BLaER1 (cell line): ENCODE results near the gene PIGR.
A peak's percentile ranks its signal among the peaks of the same experiment; 100 is the strongest.

Experiments used
- H3K27ac ChIP-seq: shearing (Covaris generic); formaldehyde crosslinking; 2 replicates; pipeline ENCODE4 v1.8.1; 2022
- H3K27me3 ChIP-seq: shearing (Covaris generic); formaldehyde crosslinking; 2 replicates; pipeline ENCODE4 v1.8.1; 2022
- H3K36me3 ChIP-seq: shearing (Covaris generic); formaldehyde crosslinking; 2 replicates; pipeline ENCODE4 v1.8.1; 2022
- H3K4me1 ChIP-seq: shearing (Covaris generic); formaldehyde crosslinking; 2 replicates; pipeline ENCODE4 v1.8.1; 2022
- H3K4me2 ChIP-seq: shearing (Covaris generic); formaldehyde crosslinking; 2 replicates; pipeline ENCODE4 v1.8.1; 2022
- H3K4me3 ChIP-seq: shearing (Covaris generic); formaldehyde crosslinking; 2 replicates; pipeline ENCODE4 v1.8.1; 2022
- H3K9ac ChIP-seq: shearing (Covaris generic); formaldehyde crosslinking; 2 replicates; pipeline ENCODE4 v1.8.1; 2022
- H3K9me3 ChIP-seq: shearing (Covaris generic); formaldehyde crosslinking; 2 replicates; pipeline ENCODE4 v1.8.1; 2022
- H4K20me1 ChIP-seq: shearing (Covaris generic); formaldehyde crosslinking; 2 replicates; pipeline ENCODE4 v1.8.1; 2022
- Cebpa-rat ChIP-seq: shearing (Covaris generic); IDR thresholded peaks from 2 replicates; pipeline ENCODE4 v1.8.1; 2022

The PIGR gene

GRCh38 chr1:206946261-206946660 is at the start of gene PIGR:
Gene PIGR, minus strand, starts transcription at chr1:206946466. Its CDS starts 5,935 bp downstream, at chr1:206940531.
- no peak within 1 kb of the TSS for H3K27ac ChIP-seq
- H3K9me3 ChIP-seq: no peaks in the 10 kb centered on the region; the same call in 1 of the 2 replicates
- H3K4me2 ChIP-seq: no peak within 1 kb of the TSS
- H4K20me1 ChIP-seq: no peaks in the 10 kb centered on the region
- no peaks in the 10 kb centered on the region for H3K36me3 ChIP-seq
- H3K4me3 ChIP-seq: no peak within 1 kb of the TSS
- no peaks in the 10 kb centered on the region for H3K27me3 ChIP-seq
- H3K4me1 ChIP-seq: peaks cover 41% of the 10 kb centered on the region
- no peak for TF ChIP-seq Cebpa-rat
- no peak within 1 kb of the TSS for H3K9ac ChIP-seq

- Histone ChIP-seq H3K9me3 (no peaks in the 10 kb centered on the region), H3K36me3 (no peaks in the 10 kb centered on the region), H3K27me3 (no peaks in the 10 kb centered on the region), H3K9ac (no peak overlapping the region), H4K20me1 (no peaks in the 10 kb centered on the region), H3K4me1 (no peaks in the 10 kb centered on the region), H3K4me3 (no peak overlapping the region), H3K27ac (no peak overlapping the region), H3K4me2 (no peak overlapping the region)
- no peak for TF ChIP-seq Cebpa-rat
Measured at GRCh38 chr1:206992790-206993189, 46.5 kb upstream of the PIGR start.

- Histone ChIP-seq H3K36me3 (no peaks in the 10 kb centered on the region), H3K9ac (no peak overlapping the region), H3K27ac (no peak overlapping the region), H4K20me1 (no peaks in the 10 kb centered on the region), H3K27me3 (no peaks in the 10 kb centered on the region), H3K9me3 (no peaks in the 10 kb centered on the region), H3K4me1 (no peaks in the 10 kb centered on the region), H3K4me2 (no peak overlapping the region), H3K4me3 (no peak overlapping the region)
- no peak for TF ChIP-seq Cebpa-rat
Measured at GRCh38 chr1:206987873-206988272, 41.6 kb upstream of the PIGR start.

- H4K20me1 ChIP-seq: no peaks in the 10 kb centered on the region
- no peaks in the 10 kb centered on the region for H3K4me1 ChIP-seq
- H3K36me3 ChIP-seq: no peaks in the 10 kb centered on the region
- H3K4me3 ChIP-seq: no peak overlapping the region
- no peaks in the 10 kb centered on the region for H3K27me3 ChIP-seq
- no peak overlapping the region for H3K4me2 ChIP-seq
- no peaks in the 10 kb centered on the region for H3K9me3 ChIP-seq
- H3K9ac ChIP-seq: no peak overlapping the region
- H3K27ac ChIP-seq: no peak overlapping the region
- TF ChIP-seq Cebpa-rat: no peak
Measured at GRCh38 chr1:206986885-206987284, 40.6 kb upstream of the PIGR start.

- H3K36me3 ChIP-seq: no peaks in the 10 kb centered on the region
- H3K4me3 ChIP-seq: no peak overlapping the region
Measured at GRCh38 chr1:206986402-206986801, 40.1 kb upstream of the PIGR start.

GRCh38 chr1:206985162-206985749 is 39.0 kb upstream of the PIGR start:
- TF ChIP-seq Cebpa-rat: no peak

More at GRCh38 chr1:206986402-206986801, 40.1 kb upstream of the PIGR start:
- Histone ChIP-seq H3K27ac (no peak overlapping the region), H3K9me3 (no peaks in the 10 kb centered on the region), H3K9ac (no peak overlapping the region), H3K4me2 (no peak overlapping the region), H3K4me1 (no peaks in the 10 kb centered on the region), H3K27me3 (no peaks in the 10 kb centered on the region), H4K20me1 (no peaks in the 10 kb centered on the region)
- TF ChIP-seq Cebpa-rat: no peak

GRCh38 chr1:206982216-206982615 is 36.0 kb upstream of the PIGR start:
- Histone ChIP-seq H3K9ac (no peak overlapping the region), H3K4me3 (no peak overlapping the region), H3K9me3 (no peaks in the 10 kb centered on the region), H3K27me3 (no peaks in the 10 kb centered on the region), H3K4me2 (no peak overlapping the region), H3K27ac (no peak overlapping the region), H3K4me1 (peaks cover 16% of the 10 kb centered on the region), H3K36me3 (no peaks in the 10 kb centered on the region), H4K20me1 (no peaks in the 10 kb centered on the region)
- TF ChIP-seq Cebpa-rat: no peak

More at GRCh38 chr1:206985162-206985749, 39.0 kb upstream of the PIGR start:
- Histone ChIP-seq H3K9ac (no peak overlapping the region), H3K4me3 (no peak overlapping the region), H3K9me3 (no peaks in the 10 kb centered on the region), H3K4me2 (no peak overlapping the region), H3K4me1 (peaks cover 8% of the 10 kb centered on the region), H3K27me3 (no peaks in the 10 kb centered on the region), H3K27ac (no peak overlapping the region), H3K36me3 (no peaks in the 10 kb centered on the region), H4K20me1 (no peaks in the 10 kb centered on the region)

- H3K9me3 ChIP-seq: no peaks in the 10 kb centered on the region
- no peak overlapping the region for H3K4me3 ChIP-seq
- H3K27me3 ChIP-seq: no peaks in the 10 kb centered on the region
- H3K4me2 ChIP-seq: peak overlapping the region; percentile 43
- H3K4me1 ChIP-seq: peaks cover 16% of the 10 kb centered on the region
- H3K36me3 ChIP-seq: no peaks in the 10 kb centered on the region
- no peak overlapping the region for H3K27ac ChIP-seq
- H4K20me1 ChIP-seq: no peaks in the 10 kb centered on the region
- TF ChIP-seq Cebpa-rat: no peak
- H3K9ac ChIP-seq: peak overlapping the region; percentile 25; the same call in 1 of the 2 replicates
Measured at GRCh38 chr1:206979379-206980043, 33.2 kb upstream of the PIGR start.

- no peak for TF ChIP-seq Cebpa-rat
- Histone ChIP-seq H3K27me3 (no peaks in the 10 kb centered on the region), H3K9ac (no peak overlapping the region)
Measured at GRCh38 chr1:206978259-206978658, 32.0 kb upstream of the PIGR start.

GRCh38 chr1:206975306-206975705 is 29.0 kb upstream of the PIGR start:
- Histone ChIP-seq H3K27me3 (no peaks in the 10 kb centered on the region), H3K9ac (no peak overlapping the region), H3K36me3 (no peaks in the 10 kb centered on the region), H3K4me1 (peaks cover 14% of the 10 kb centered on the region), H3K9me3 (no peaks in the 10 kb centered on the region), H4K20me1 (no peaks in the 10 kb centered on the region), H3K4me2 (no peak overlapping the region), H3K4me3 (no peak overlapping the region), H3K27ac (no peak overlapping the region)
- no peak for TF ChIP-seq Cebpa-rat

More at GRCh38 chr1:206978259-206978658, 32.0 kb upstream of the PIGR start:
- no peaks in the 10 kb centered on the region for H4K20me1 ChIP-seq
- no peak overlapping the region for H3K27ac ChIP-seq
- H3K4me2 ChIP-seq: no peak overlapping the region
- no peaks in the 10 kb centered on the region for H3K36me3 ChIP-seq
- no peaks in the 10 kb centered on the region for H3K9me3 ChIP-seq
- H3K4me3 ChIP-seq: no peak overlapping the region
- peaks cover 16% of the 10 kb centered on the region for H3K4me1 ChIP-seq
